22Rv1 (cell line): ENCODE measurements around the gene NME3.
"Not testable (repeated sequence)": the region's sequence is repeated elsewhere in the genome, so short reads cannot be mapped to it uniquely, and the experiment has no call there.

ENCODE experiments used
- H3K27ac ChIP-seq: fragments of 450-650 bp; 2 replicates; pipeline ENCODE4 v1.5.1; 2017
- CTCF ChIP-seq: fragments of 450-650 bp; IDR thresholded peaks from 2 replicates; pipeline ENCODE4 v1.5.1; 2017; ENCODE audit warnings: mild to moderate bottlenecking
- ZFX ChIP-seq: fragments of 450-650 bp; IDR thresholded peaks from 2 replicates; pipeline ENCODE4 v1.6.1; 2017; ENCODE audit warnings: antibody characterized with exemption, borderline replicate concordance

The NME3 gene

GRCh38 chr16:1740781-1741490, 30.4 kb downstream of the NME3 start:
- TF ChIP-seq ZFX: no peak
- H3K27ac ChIP-seq: no peak overlapping the region

DNA sequence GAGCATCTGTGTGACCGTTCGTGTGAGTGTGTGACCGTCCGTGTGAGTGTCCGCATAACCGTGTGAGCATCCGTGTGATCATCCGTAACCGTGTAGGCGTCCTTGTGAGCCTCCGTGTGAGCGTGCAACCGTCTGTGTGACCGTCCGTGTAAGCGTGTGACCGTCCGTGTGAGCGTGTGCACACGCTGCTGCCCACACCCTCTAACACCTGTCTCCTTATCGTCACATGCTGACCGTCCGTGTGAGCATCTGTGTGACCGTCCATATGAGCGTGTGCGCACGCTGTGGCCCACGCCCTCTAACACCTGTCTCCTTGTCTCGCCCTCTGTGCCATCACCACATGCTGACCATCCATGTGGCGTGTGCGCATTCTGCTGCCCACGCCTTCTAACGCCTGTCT, 31.1 kb downstream of the NME3 start:
- H3K27ac ChIP-seq: no peak overlapping the region
- TF ChIP-seq ZFX: no peak
- no peak for TF ChIP-seq CTCF

DNA sequence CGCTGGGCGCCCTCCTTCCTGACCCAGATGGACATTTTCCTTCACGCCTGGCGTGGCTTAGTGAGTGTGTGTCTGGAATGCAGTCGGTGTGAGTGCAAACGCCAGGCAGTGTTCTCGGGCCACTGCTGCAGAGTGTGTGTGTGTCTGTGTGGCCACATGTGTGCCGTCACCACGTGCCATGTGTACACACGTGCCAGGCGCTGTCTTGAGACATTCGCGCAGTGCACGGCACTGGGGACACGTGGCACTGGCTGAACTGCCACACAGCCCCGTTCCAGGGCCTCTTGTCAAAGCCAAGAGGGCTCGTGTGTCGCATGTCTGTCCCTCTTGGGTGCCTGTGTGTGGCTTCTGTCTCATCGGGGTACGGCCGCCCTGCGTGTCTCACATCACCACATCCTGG, 36.5 kb downstream of the NME3 start:
- H3K27ac ChIP-seq: no peak overlapping the region
- TF ChIP-seq ZFX (no peak), CTCF (no peak)

DNA sequence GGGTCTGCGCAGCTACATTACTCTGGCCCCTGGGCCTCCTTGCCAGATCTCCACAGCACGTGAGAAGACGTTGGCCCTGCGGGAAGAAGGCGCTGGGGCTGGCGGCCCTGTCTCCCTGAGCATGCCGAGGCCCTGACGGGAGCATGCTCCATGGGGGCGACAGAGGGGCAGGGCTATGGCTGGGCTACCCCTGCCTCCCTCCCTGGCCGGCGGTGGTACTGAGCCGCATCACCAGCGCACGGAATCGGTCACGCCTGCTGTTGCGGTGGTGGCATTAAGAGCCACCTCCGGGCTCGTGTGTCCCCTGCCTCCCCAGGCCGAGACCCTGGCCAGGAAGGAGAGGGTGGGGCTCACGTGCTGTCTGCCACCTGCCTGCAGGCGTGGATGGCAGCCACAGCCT, 37.2 kb downstream of the NME3 start:
- TF ChIP-seq ZFX (no peak), CTCF (no peak)
- H3K27ac ChIP-seq: no peak overlapping the region

GRCh38 chr16:1732551-1732987, 38.8 kb downstream of the NME3 start:
- not testable (repeated sequence) for H3K27ac ChIP-seq

DNA sequence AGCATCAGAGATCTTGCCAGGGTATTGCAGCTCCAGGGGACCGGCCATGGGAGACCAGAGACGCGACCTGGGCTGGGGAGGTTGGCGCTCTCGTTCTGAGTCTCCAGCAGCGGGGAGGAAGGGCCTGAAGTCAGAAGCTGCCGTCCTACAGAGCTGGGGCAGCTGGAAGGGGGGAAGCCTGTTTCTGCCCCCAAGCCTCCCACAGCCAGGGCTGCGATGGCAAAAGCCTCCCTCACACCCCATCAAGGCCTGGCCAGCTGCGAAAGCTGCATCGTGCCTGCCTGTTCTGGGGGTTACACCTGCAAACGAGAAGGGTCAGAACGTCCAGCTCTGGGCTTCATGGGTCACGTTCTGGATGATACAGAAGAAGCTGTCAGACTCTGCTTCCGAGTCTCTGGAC, 39.3 kb downstream of the NME3 start:
- H3K27ac ChIP-seq: no peak overlapping the region
- TF ChIP-seq ZFX (no peak), CTCF (no peak)

- no peak overlapping the region for H3K27ac ChIP-seq
- TF ChIP-seq CTCF (no peak), ZFX (no peak)
Observed at GRCh38 chr16:1731603-1732002, 39.7 kb downstream of the NME3 start.

DNA sequence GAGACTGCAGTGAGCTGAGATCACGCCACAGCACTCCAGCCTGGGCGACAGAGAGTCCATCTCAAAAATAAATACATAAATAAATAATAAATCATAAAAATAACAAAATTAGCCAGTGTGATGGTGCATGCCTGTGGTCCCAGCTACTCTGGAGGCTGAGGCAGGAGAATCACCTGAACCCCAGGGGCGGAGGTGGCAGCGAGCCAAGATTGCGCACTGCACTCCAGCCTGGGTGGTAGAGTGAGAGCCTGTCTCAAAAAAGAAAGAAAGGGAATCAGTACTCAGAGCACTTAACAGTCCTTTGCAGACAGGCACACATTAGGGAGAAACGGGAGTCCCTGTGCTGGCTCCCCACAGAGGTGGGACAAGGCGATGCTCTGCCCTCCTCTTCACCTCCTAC, 40.3 kb downstream of the NME3 start:
- no peak for TF ChIP-seq ZFX
- TF ChIP-seq CTCF: no peak
- H3K27ac ChIP-seq: no peak overlapping the region
